GM19452 (cell line): ENCODE measurements around the gene PHF3.

Experiments used
- ATAC-seq: cut with Tn5 transposase; IDR thresholded peaks from one replicate; pipeline ENCODE4 v1.9.1; 2021; ENCODE audit not compliant: unreplicated experiment

PHF3 gene

DNA sequence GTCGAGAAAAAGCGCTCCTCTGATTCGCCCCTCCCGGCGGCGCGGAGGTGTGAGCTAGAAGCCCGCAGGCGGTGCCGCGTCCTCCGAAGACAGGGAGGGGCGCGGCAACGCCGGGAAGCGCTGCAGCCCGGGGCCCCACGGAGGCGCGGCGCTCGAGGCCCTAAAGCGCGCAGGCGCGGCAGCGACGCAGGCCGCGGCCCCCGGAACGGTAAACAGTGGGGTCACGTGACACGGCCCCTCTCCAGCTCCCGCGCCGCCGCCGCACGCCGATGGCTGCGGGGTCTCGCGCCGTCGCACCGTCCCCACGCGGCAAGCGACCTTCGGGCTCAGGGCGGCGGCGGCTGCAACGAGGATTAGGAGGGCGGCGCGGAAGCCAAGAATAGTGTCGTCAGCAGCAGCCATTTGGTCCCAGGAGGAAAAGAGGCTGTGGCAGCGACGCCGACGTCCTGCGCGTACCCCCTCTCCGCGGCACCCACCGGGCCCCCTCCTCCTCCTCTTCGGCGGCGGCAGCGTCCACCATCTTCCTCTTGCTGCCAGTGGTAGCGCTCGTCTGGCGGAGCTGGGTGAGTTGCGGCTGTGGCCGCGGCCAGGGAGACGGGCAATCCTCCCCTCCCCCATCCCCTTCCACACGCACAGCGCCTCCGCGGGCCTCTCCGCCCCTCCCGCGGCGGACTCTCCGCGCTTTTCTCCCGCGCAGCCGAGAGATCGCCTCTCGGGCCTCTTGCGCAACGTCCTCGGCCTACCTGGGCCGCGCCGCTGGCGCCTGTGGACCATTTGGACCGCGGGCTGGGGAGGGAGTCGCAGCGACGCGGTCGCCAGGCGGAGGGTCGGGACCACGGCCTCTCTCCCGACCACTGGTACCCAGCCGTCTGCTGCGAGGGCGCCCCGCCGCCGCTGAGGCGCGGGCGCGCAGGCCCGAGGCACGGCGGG lies at the start of gene PHF3:
Gene PHF3 (plus strand): TSS at position 215 of the 930 bp plus-strand sequence. CDS start 10,750 bp downstream, outside the sequence.
- ATAC-seq = peak; percentile 83

- ATAC-seq = no peak
Measured at GRCh38 chr6:63589952-63590411, 45.6 kb upstream of the PHF3 start.

DNA sequence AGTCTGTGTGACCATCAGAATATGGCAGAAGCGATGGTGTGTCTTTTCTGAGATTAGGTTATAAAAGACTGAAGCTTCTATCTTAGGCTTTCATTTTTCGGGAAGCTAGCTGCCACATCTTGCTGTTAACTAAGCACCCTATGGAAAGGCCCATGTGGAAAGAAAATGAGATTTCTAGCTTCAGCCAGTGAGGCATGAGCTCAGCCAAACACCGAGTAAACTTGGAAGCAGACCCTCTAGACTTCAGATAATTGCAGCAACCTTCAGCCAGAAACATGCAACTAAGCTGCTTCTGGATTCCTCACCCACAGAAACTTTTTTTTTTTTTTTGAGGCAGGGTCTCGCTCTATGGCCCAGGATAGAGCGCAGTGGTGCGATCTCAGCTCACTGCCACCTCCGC lies 42.7 kb upstream of the PHF3 start:
- ATAC-seq = no peak

- no peak for ATAC-seq
Measured at GRCh38 chr6:63597141-63598048, 38.2 kb upstream of the PHF3 start.

- ATAC-seq = peak; percentile 99
Measured at GRCh38 chr6:63598049-63599036, 37.3 kb upstream of the PHF3 start.

GRCh38 chr6:63599243-63599642 lies 36.4 kb upstream of the PHF3 start:
- no peak for ATAC-seq

DNA sequence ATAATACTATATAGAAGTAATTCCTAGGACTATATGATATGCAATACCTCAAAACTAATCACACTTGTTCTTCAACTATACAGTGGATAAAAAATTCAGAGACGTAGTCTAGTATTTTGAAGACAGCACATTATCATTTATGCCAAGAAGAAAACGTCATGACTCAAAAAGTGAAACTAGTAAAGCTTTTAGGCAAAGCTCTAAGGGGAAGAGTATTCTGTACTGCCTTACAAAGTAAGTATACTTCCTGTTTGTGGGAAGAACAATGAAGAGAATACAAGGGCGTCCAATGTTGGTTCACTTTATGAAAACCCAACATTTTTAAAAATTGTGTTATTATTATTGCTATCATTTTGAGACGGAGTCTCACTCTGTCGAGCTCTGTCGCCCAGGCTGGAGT lies 35.5 kb upstream of the PHF3 start:
- no peak for ATAC-seq

DNA sequence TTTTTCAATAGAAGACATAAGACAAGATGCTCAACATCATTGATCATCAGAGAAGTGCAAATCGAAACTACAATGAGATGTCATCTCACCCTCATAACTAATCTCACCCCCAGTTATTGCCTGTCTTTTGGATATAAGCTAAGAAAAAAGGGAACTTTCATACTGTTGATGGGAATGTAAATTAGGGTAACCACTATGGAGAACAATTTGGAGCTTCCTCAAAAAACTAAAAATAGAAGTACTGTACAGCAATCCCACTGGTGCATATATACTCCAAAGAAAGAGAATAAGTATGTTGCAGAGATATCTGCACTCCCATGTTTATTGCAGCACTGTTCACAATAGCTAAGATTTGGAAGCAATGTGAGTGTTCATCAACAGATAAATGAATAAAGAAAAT lies 26.4 kb upstream of the PHF3 start:
- ATAC-seq = no peak

GRCh38 chr6:63610944-63611343 lies 24.7 kb upstream of the PHF3 start:
- ATAC-seq = no peak

GRCh38 chr6:63611560-63611959 lies 24.0 kb upstream of the PHF3 start:
- ATAC-seq = no peak

DNA sequence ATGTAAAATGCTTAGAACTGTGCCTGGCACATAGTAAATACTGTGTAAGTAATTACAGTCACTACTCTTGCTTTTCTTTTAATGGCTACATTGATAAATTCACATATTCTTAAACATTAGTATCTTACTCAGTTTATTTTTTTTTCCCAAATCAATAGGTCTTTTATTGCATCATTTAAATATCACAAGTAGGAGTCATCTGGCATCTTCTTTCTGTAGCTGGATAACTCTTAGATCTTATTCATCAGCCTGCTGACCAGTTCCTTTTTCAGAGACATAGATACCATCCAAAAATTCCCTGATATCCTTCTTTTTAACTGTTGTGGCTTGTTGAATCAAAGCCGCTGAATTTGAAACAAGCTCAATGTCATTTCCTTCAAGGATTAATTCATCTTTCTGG lies 20.0 kb upstream of the PHF3 start:
- no peak for ATAC-seq

DNA sequence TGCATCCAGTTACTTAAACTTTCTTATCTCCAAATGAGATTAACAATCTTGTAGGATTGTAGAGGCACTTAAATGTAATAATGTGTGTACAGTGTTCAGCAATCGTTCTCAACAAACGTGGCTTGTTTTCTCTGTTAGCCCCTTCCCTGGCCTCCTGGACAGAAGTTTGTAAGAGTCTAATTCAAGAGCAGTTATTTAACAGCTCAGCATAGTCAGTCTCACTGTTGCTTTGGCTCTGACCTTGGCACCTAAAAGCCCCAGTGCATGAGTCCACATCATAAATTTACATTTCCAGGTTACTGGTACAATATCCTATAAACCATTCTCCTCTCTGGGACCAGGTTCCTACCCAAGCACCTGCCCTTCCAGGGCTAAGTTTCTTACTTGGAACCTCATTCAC lies 11.5 kb upstream of the PHF3 start:
- ATAC-seq = no peak

DNA sequence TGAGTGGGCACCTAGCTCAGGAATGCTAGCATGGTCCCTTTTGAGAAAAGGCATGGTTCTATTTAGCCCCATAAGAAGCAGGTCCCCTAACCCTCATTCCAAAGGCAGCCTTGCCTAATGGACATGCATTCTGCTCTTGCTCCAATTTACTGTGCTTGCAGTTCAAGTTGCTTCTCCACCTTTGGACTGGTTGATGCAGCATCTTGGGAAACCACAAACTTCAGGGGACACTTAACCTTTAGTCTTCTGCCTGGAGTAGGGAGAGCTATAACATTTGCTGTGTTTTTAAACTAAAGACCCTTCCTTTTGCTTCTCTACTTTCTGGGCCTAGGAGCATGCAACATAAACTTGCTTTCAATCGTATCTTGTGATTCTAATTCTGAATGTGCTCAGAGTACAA lies 5.1 kb upstream of the PHF3 start:
- no peak for ATAC-seq

- ATAC-seq = no peak
Measured at GRCh38 chr6:63634630-63635029, 972 bp upstream of the PHF3 start.

DNA sequence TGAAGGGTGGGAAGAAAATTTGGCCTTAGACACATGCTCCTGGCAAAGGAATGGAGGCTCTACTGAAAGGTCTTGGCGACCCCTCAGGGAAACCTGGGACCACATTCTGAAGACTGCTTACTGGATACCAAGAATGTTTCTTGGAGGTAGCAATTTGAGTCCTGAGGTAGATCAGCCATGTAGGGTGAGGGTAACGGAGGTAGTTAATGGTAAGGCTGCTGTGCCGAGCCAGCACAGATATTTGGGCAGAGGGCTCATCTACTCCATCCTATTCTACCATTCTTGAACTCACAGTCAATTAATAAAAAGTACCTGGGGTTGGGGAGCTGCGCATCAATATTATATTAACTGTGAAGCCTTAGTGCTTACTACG lies 401 bp upstream of the PHF3 start:
- ATAC-seq = peak; percentile 18

GRCh38 chr6:63636518-63637021 lies 968 bp downstream of the PHF3 start:
- ATAC-seq = no peak

- no peak for ATAC-seq
Measured at GRCh38 chr6:63637865-63638445, 2.4 kb downstream of the PHF3 start.

DNA sequence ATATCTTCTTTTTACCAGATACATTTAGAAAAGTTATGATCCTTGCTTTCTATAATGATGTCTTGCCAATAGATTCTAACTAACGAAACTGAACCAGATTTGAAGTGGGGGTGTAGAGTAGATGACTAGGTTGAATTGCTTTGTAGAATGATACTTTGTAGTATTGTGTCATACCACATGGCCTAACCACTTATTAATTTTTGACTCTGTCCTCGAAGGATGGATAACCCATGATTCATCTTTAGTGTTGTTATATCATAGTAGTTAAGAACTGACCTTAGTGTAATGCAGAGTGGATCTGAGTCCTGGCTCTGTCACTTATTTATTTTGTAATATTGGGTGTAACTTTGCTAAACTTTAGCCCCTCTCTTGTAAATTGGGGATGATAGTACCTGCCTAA lies 4.5 kb downstream of the PHF3 start:
- no peak for ATAC-seq

- no peak for ATAC-seq
Measured at GRCh38 chr6:63643862-63644261, 8.3 kb downstream of the PHF3 start.
